ENCODE measurements around the gene MMP7.

Gene MMP7

GRCh38 chr11:102530558-102530957, at the start of gene MMP7:
Gene MMP7 (minus strand): TSS chr11:102530747. CDS start chr11:102530700, 47 bp downstream.
- DNase-seq, result peak; percentile 4

- no peak for DNase-seq
Measured at GRCh38 chr11:102577723-102578122, 47.2 kb upstream of the MMP7 start.

GRCh38 chr11:102577182-102577581, 46.6 kb upstream of the MMP7 start:
- DNase-seq, result peak; percentile 69

- no peak for DNase-seq
Measured at GRCh38 chr11:102576350-102576749, 45.8 kb upstream of the MMP7 start.

- DNase-seq, result no peak
Measured at GRCh38 chr11:102575012-102575411, 44.5 kb upstream of the MMP7 start.

GRCh38 chr11:102573851-102574250, 43.3 kb upstream of the MMP7 start:
- no peak for DNase-seq

GRCh38 chr11:102572554-102573220, 42.1 kb upstream of the MMP7 start:
- no peak for DNase-seq

- no peak for DNase-seq
Measured at GRCh38 chr11:102568851-102569250, 38.3 kb upstream of the MMP7 start.

GRCh38 chr11:102566112-102566511, 35.6 kb upstream of the MMP7 start:
- no peak for DNase-seq

- peak; percentile 77 for DNase-seq
Measured at GRCh38 chr11:102564110-102564509, 33.6 kb upstream of the MMP7 start.

- DNase-seq, result no peak
Measured at GRCh38 chr11:102561636-102562035, 31.1 kb upstream of the MMP7 start.

- peak; percentile 71 for DNase-seq
Measured at GRCh38 chr11:102560555-102561011, 30.0 kb upstream of the MMP7 start.

GRCh38 chr11:102559839-102560238, 29.3 kb upstream of the MMP7 start:
- DNase-seq, result no peak

- no peak for DNase-seq
Measured at GRCh38 chr11:102555091-102555490, 24.5 kb upstream of the MMP7 start.

GRCh38 chr11:102553835-102554282, 23.3 kb upstream of the MMP7 start:
- no peak for DNase-seq

GRCh38 chr11:102552447-102553194, 22.1 kb upstream of the MMP7 start:
- no peak for DNase-seq

GRCh38 chr11:102552020-102552419, 21.5 kb upstream of the MMP7 start:
- DNase-seq, result no peak

GRCh38 chr11:102551169-102551781, 20.7 kb upstream of the MMP7 start:
- no peak for DNase-seq

GRCh38 chr11:102546923-102547471, 16.4 kb upstream of the MMP7 start:
- DNase-seq, result no peak

- no peak for DNase-seq
Measured at GRCh38 chr11:102546427-102546826, 15.9 kb upstream of the MMP7 start.

- peak; percentile 34 for DNase-seq
Measured at GRCh38 chr11:102545701-102546100, 15.2 kb upstream of the MMP7 start.

GRCh38 chr11:102544594-102544993, 14.0 kb upstream of the MMP7 start:
- no peak for DNase-seq

GRCh38 chr11:102539567-102539966, 9.0 kb upstream of the MMP7 start:
- DNase-seq, result no peak

- DNase-seq, result no peak
Measured at GRCh38 chr11:102538932-102539331, 8.4 kb upstream of the MMP7 start.
